ENCODE measurements around the gene IGSF8.

DNA sequence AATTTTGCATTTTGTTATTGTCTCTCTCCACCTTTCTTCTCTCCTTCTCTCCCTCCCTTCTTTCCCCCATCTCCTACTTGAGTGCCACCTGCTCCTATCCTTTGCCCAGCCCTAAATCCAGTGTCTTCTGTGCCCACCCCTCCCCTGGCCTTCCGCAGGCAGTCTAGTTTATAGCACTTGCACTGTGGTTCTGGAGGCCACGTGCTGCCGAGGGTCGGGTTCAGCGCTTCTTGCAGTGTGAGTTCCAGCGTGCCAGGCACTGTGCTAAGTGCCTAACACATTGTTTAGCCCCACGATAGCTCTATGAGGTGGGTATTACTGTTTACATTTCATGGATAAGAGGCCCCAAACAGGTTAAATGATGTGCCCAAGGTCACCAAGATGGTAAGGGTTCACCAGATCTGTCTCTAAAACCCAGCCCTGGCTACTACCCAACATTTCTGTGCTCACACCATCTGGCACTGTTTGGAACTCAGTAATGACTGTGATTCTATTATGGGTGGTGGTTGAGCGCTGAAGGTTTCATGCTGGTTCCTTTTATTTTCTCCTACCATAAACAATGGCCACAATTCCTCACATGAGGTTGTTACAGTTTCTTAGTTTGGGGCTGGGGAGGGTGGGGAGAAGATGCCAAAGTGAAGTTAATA lies 38.9 kb upstream of the IGSF8 start:
- no peak for TF ChIP-seq CTCF (IDR thresholded peaks at IDR 0.05; ENCODE audit: low read depth, low read length)
- TF ChIP-seq EZH2phosphoT487 (IDR thresholded peaks at IDR 0.05; ENCODE audit: low read depth): no peak
